K562 (cell line): ENCODE results near the gene ZC3H11A. TPM values are rescaled to one million over a fixed set of nuclear protein-coding genes. Genes with fewer than 3 reads are reported as not detected.

Experiments
- ATAC-seq: fragments of 200-7000 bp; cut with Tn5 transposase; 3 replicates; pipeline ENCODE4 v1.9.1; 2020; ENCODE audit warnings: moderate library complexity
- BruUV-seq: library from RNA; stranded (reverse); fragments of 400-500 nt; replicated peaks from 2 replicates; lab custom pipeline; 2021; lab: Mats Ljungman, UMichigan
- CTCF ChIA-PET: fragments of 300-600 bp; formaldehyde crosslinking; extraction: SDS; loops from one replicate; lab custom pipeline; 2021; ENCODE audit warnings: low intra/inter-chr PET ratio; lab: Yijun Ruan, JAX
- POLR2A ChIA-PET: fragments of 300-600, 350-650 bp; sonication (Branson Sonifier 250); formaldehyde crosslinking; extraction: SDS; loops from one replicate; lab custom pipeline; 2021; ENCODE audit warnings: antibody characterized with exemption, inconsistent platforms; lab: Yijun Ruan, JAX
- DNase-seq, 4 experiments: peaks; one replicate each; pipeline versions ENCODE4 v3.0.0 to v3.0.0-alpha.2; 2011 to 2018; ENCODE audit warnings: low spot score in 3 of 4, mixed read lengths in 3 of 4; ENCODE audit errors: extremely low read depth in 1 of 4
- FAIRE-seq: peaks from 2 replicates; lab custom pipeline; 2011; peaks lifted over from hg19 to GRCh38; lab: Jason Lieb, UNC
- H2AFZ ChIP-seq: 2 replicates; pipeline ENCODE4 v1.6.0; 2011; ENCODE audit warnings: low read depth, low read length, control low read depth, inconsistent platforms
- H3K27ac ChIP-seq: fragments of 200-600 bp; 3 replicates; pipeline ENCODE4 v1.8.0; 2011; ENCODE audit warnings: low read depth, mild to moderate bottlenecking, control low read depth, inconsistent platforms, low read length, moderate library complexity, mixed read lengths; ENCODE audit errors: extremely low read depth
- H3K27me3 ChIP-seq, 2 experiments: fragments of 300-600 bp in 1 of 2; 2 replicates in 1 of 2; 3 replicates in 1 of 2; pipeline versions ENCODE4 v1.6.0 to v1.8.0; 2011; ENCODE audit warnings: inconsistent platforms in 2 of 2, low read length in 2 of 2, mild to moderate bottlenecking in 1 of 2, mixed read lengths in 1 of 2, moderate library complexity in 1 of 2; ENCODE audit not compliant: control insufficient read depth in 2 of 2, insufficient read depth in 2 of 2
- H3K36me3 ChIP-seq: fragments of 300-600 bp; 3 replicates; pipeline ENCODE4 v1.8.0; 2011; ENCODE audit warnings: mild to moderate bottlenecking, low read length, inconsistent platforms; ENCODE audit not compliant: control insufficient read depth, insufficient read depth
- H3K4me1 ChIP-seq, 2 experiments: fragments of 200-600 bp in 1 of 2; replicated peaks in 1 of 2; 2 replicates in 1 of 2; 3 replicates in 1 of 2; pipeline versions ENCODE4 v1.5.1 to v1.8.0; 2011; ENCODE audit warnings: inconsistent platforms in 2 of 2, low read length in 2 of 2, mild to moderate bottlenecking in 1 of 2, mixed read lengths in 1 of 2, moderate library complexity in 1 of 2; ENCODE audit not compliant: control insufficient read depth in 2 of 2, insufficient read depth in 2 of 2
- H3K4me2 ChIP-seq: 2 replicates; pipeline ENCODE4 v1.6.1; 2011; ENCODE audit warnings: low read length, control low read depth, inconsistent platforms, mixed read lengths; ENCODE audit not compliant: insufficient read depth
- H3K4me3 ChIP-seq: fragments of 200-600 bp; sonication (generic), shearing (Covaris generic); 2 replicates; pipeline ENCODE4 v1.5.1; 2016; ENCODE audit warnings: control low read depth, inconsistent platforms
- H3K79me2 ChIP-seq: fragments of 200-600 bp; 3 replicates; pipeline ENCODE4 v1.8.0; 2011; ENCODE audit warnings: low read length, inconsistent platforms; ENCODE audit not compliant: control insufficient read depth, insufficient read depth
- H3K9ac ChIP-seq, 2 experiments: 2 replicates each; pipeline versions ENCODE4 v1.6.0 to v1.6.1; 2011; ENCODE audit warnings: low read depth in 2 of 2, low read length in 2 of 2, control low read depth in 1 of 2, inconsistent platforms in 1 of 2, mild to moderate bottlenecking in 1 of 2, mixed read lengths in 1 of 2; ENCODE audit not compliant: insufficient read depth in 1 of 2
- H3K9me1 ChIP-seq: one replicate; pipeline ENCODE4 v1.6.0; 2011; ENCODE audit warnings: inconsistent platforms, mild to moderate bottlenecking, low read length, moderate library complexity; ENCODE audit not compliant: control insufficient read depth, insufficient read depth
- H3K9me3 ChIP-seq: replicated peaks from 2 replicates; pipeline ENCODE4 v1.5.1; 2011; ENCODE audit warnings: low read depth, low read length, inconsistent platforms; ENCODE audit not compliant: control insufficient read depth, insufficient read depth
- H4K20me1 ChIP-seq: replicated peaks from 2 replicates; pipeline ENCODE4 v1.6.1; 2011; ENCODE audit warnings: low read length, inconsistent platforms, mixed read lengths; ENCODE audit not compliant: control insufficient read depth, insufficient read depth
- ARID4B ChIP-seq: sonication (generic); formaldehyde crosslinking; IDR thresholded peaks from 2 replicates; pipeline ENCODE4 v1.8.0; 2022; ENCODE audit warnings: mild to moderate bottlenecking, missing genetic modification reagents
- BCOR ChIP-seq: fragments of 450-650 bp; IDR thresholded peaks from 2 replicates; pipeline ENCODE4 v1.6.1; 2016
- CREB3 ChIP-seq: fragments of 450-650 bp; conservative IDR thresholded peaks from 2 replicates; pipeline ENCODE4 v1.6.1; 2016; ENCODE audit warnings: missing genetic modification characterization, low read depth, mild to moderate bottlenecking, missing compliant biosample characterization, moderate library complexity
- E4F1 ChIP-seq: fragments of 250-450 bp; sonication (Bioruptor Pico); IDR thresholded peaks from 2 replicates; pipeline ENCODE4 v1.5.0; 2021; ENCODE audit warnings: mild to moderate bottlenecking, borderline replicate concordance
- EHMT2 ChIP-seq: fragments of 450-650 bp; IDR thresholded peaks from 2 replicates; pipeline ENCODE4 v1.6.1; 2018; ENCODE audit warnings: antibody characterized with exemption
- ESRRA ChIP-seq: fragments of 450-650 bp; IDR thresholded peaks from 2 replicates; pipeline ENCODE4 v1.6.1; 2014; ENCODE audit warnings: low read depth, mild to moderate bottlenecking, moderate library complexity, borderline replicate concordance
- GABPA ChIP-seq: fragments of 200-800 bp; sonication (Bioruptor generic); conservative IDR thresholded peaks from 2 replicates; pipeline ENCODE4 v1.6.1; 2016; ENCODE audit warnings: low read depth, missing genetic modification characterization, missing compliant biosample characterization
- HNRNPLL ChIP-seq: fragments of 200-400 bp; formaldehyde crosslinking; IDR thresholded peaks from 2 replicates; pipeline ENCODE4 v1.6.1; 2017; ENCODE audit warnings: low read length, low read depth, mild to moderate bottlenecking; ENCODE audit not compliant: poor library complexity, severe bottlenecking
- MTA3 ChIP-seq: fragments of 450-650 bp; formaldehyde crosslinking; IDR thresholded peaks from 2 replicates; pipeline ENCODE4 v1.6.1; 2017; ENCODE audit warnings: mild to moderate bottlenecking, borderline replicate concordance
- TCF7 ChIP-seq: sonication (generic); IDR thresholded peaks from 2 replicates; pipeline ENCODE4 v1.6.1; 2016; ENCODE audit warnings: antibody characterized with exemption, borderline replicate concordance
- ZBTB49 ChIP-seq: sonication (generic); formaldehyde crosslinking; IDR thresholded peaks from 2 replicates; pipeline ENCODE4 v1.8.0; 2022; ENCODE audit warnings: missing genetic modification reagents, mild to moderate bottlenecking, borderline replicate concordance
- ZNF232 ChIP-seq: sonication (generic); formaldehyde crosslinking; IDR thresholded peaks from 2 replicates; pipeline ENCODE4 v1.8.0; 2022; ENCODE audit warnings: mild to moderate bottlenecking, missing genetic modification reagents
- WGBS: fragments of 100-300 bp; shearing (Covaris generic); methylation state at CpG from one replicate; pipeline ENCODE4 v1.1.6; 2016; ENCODE audit warnings: low coverage, mixed read lengths; ENCODE audit not compliant: insufficient coverage; ENCODE audit errors: missing lambda C conversion rate; 5-methylcytosine and 5-hydroxymethylcytosine counted together
- in situ Hi-C: fragments of 300-500 bp; cut with MboI; formaldehyde crosslinking; loops from 4 replicates; pipeline ENCODE4 v1.15.0; 2018; ENCODE audit warnings: inconsistent platforms, mixed read lengths
- intact Hi-C: fragments of 100-400 bp; cut with micrococcal nuclease; formaldehyde crosslinking; loops from 2 replicates; pipeline ENCODE4 v1.14.2; 2022
- polyA plus RNA-seq, 8 experiments: library from polyadenylated mRNA; depleted of rRNA in 4 of 8; stranded (reverse) in 5 of 8; unstranded in 3 of 8; fragments of >200 nt; fragmentation: Nextera tagmentation in 2 of 8; fragmentation: Illumina TruSeq in 1 of 8; extraction: Ambion mirVana in 2 of 8; extraction: Trizol in 1 of 8; gene quantifications; 2 replicates each; pipeline versions ENCODE4 v1.2.1 to v1.2.3, GENCODE V29; 2011 to 2014; ENCODE audit warnings: inconsistent platforms in 1 of 8, missing spikeins in 1 of 8
- total RNA-seq, 7 experiments: library from RNA; depleted of rRNA in 6 of 7; stranded (reverse); fragments of >200 nt in 6 of 7; fragmentation: Illumina TruSeq in 2 of 7; extraction: Trizol in 2 of 7; gene quantifications; 2 replicates each; pipeline versions ENCODE4 v1.2.1 to v1.2.3, GENCODE V29; 2011 to 2021; ENCODE audit warnings: low replicate concordance in 1 of 7

ZC3H11A gene
- total and polyA plus RNA-seq, 9 of the 15 experiments (the other 6 are each of a cell fraction or from before 2014, with no cell fraction given): 34.2 to 137 (median 102) TPM

GRCh38 chr1:203823306-203823705, 27.9 kb downstream of the ZC3H11A start:
- DNase-seq (no peak), FAIRE-seq (no peak), ATAC-seq (no peak)
- ChIA-PET CTCF (no interaction called here), POLR2A (interaction anchor here (1.6 kb wide), 1 partner anchor 13 kb away, joined by 4 read pairs; no protein-coding TSS in a partner anchor)
- Histone ChIP-seq H3K4me1 (no peaks in the 10 kb centered on the region), H4K20me1 (peaks cover 6% of the 10 kb centered on the region; the same call in 1 of the 2 replicates), H3K4me2 (no peak overlapping the region), H3K9ac (no peak overlapping the region), H2AFZ (no peak overlapping the region), H3K79me2 (peaks cover 45% of the 10 kb centered on the region), H3K27me3 (no peaks in the 10 kb centered on the region), H3K4me3 (no peak overlapping the region), H3K36me3 (peaks cover 90% of the 10 kb centered on the region), H3K9me1 (no peaks in the 10 kb centered on the region), H3K9me3 (no peaks in the 10 kb centered on the region), H3K27ac (no peak overlapping the region)
- no TSS peak for BruUV-seq
- in situ Hi-C loops: no loop called here
- TF ChIP-seq EHMT2: no peak
- no peak for TF ChIP-seq CREB3 (tag)
- no peak for TF ChIP-seq MTA3
- TF ChIP-seq ZBTB49 (CRISPR knock-in tag): no peak
- no peak for TF ChIP-seq E4F1
- no peak for TF ChIP-seq ZNF232
- no peak for TF ChIP-seq ARID4B (CRISPR knock-in tag)
- no peak for TF ChIP-seq ESRRA
- TF ChIP-seq BCOR: no peak
- no peak for TF ChIP-seq GABPA (tag)
- TF ChIP-seq HNRNPLL: no peak
- no peak for TF ChIP-seq TCF7
- intact Hi-C loops: no loop called here
- WGBS: 100% methylated on average over 1 of the region's 1 CpG
